GM23338 (cell line): ENCODE measurements around the gene DDA1. TPM values are rescaled to one million over a fixed set of nuclear protein-coding genes. Genes with fewer than 3 reads are reported as not detected.

Source experiments
- ATAC-seq: fragments of 200-7000 bp; cut with Tn5 transposase; 3 replicates; pipeline ENCODE4 v1.9.1; 2020
- DNase-seq: peaks from one replicate; pipeline ENCODE4 v3.0.0-alpha.2; 2015; ENCODE audit warnings: low spot score
- H2AFZ ChIP-seq: fragments of 200-600 bp; sonication (generic); 2 replicates; pipeline ENCODE4 v1.8.0; 2016; ENCODE audit warnings: antibody characterized with exemption, mild to moderate bottlenecking, moderate library complexity
- H3F3A ChIP-seq: fragments of 200-600 bp; sonication (generic); replicated peaks from 2 replicates; pipeline ENCODE4 v1.8.0; 2017; ENCODE audit warnings: antibody characterized with exemption, mixed run types, low read depth
- H3K27ac ChIP-seq: fragments of 200-600 bp; sonication (generic); 2 replicates; pipeline ENCODE4 v1.6.1; 2016; ENCODE audit warnings: low read depth
- H3K27me3 ChIP-seq: fragments of 200-600 bp; sonication (generic); 2 replicates; pipeline ENCODE4 v1.8.0; 2016; ENCODE audit warnings: mild to moderate bottlenecking, mixed run types, moderate library complexity; ENCODE audit not compliant: insufficient read depth
- H3K36me3 ChIP-seq: fragments of 200-600 bp; sonication (generic); 2 replicates; pipeline ENCODE4 v1.8.0; 2016; ENCODE audit warnings: mild to moderate bottlenecking; ENCODE audit not compliant: insufficient read depth
- H3K4me1 ChIP-seq: fragments of 200-600 bp; sonication (generic); 2 replicates; pipeline ENCODE4 v1.8.0; 2016; ENCODE audit warnings: mild to moderate bottlenecking, moderate library complexity; ENCODE audit not compliant: insufficient read depth
- H3K4me2 ChIP-seq: fragments of 200-600 bp; sonication (generic); 2 replicates; pipeline ENCODE4 v1.7.1; 2017; ENCODE audit warnings: mixed run types
- H3K4me3 ChIP-seq: fragments of 200-600 bp; sonication (generic); 2 replicates; pipeline ENCODE4 v1.6.1; 2016; ENCODE audit warnings: mixed run types
- H3K79me2 ChIP-seq: fragments of 200-600 bp; sonication (generic); replicated peaks from 2 replicates; pipeline ENCODE4 v1.8.0; 2017; ENCODE audit warnings: mild to moderate bottlenecking; ENCODE audit not compliant: insufficient read depth
- H3K9me2 ChIP-seq: fragments of 200-600 bp; sonication (generic); 2 replicates; pipeline ENCODE4 v1.8.0; 2017; ENCODE audit not compliant: insufficient read depth
- H4K20me1 ChIP-seq: fragments of 200-600 bp; sonication (generic); replicated peaks from 2 replicates; pipeline ENCODE4 v1.8.0; 2017; ENCODE audit warnings: mild to moderate bottlenecking; ENCODE audit not compliant: insufficient read depth
- H3K27ac Mint-ChIP-seq: 2 replicates; pipeline ENCODE4 v1.8.0; 2020; ENCODE audit warnings: inconsistent platforms, mild to moderate bottlenecking, moderate library complexity, mixed read lengths
- H3K27me3 Mint-ChIP-seq: 3 replicates; pipeline ENCODE4 v1.8.0; 2022; ENCODE audit warnings: low read depth, mild to moderate bottlenecking, moderate library complexity, mixed read lengths, inconsistent platforms; ENCODE audit not compliant: insufficient read depth, poor library complexity
- H3K36me3 Mint-ChIP-seq: 3 replicates; pipeline ENCODE4 v1.8.0; 2021; ENCODE audit warnings: low read depth, mild to moderate bottlenecking, inconsistent platforms, moderate library complexity, mixed read lengths
- H3K4me1 Mint-ChIP-seq: 3 replicates; pipeline ENCODE4 v1.8.0; 2020; ENCODE audit warnings: mild to moderate bottlenecking, inconsistent platforms, mixed read lengths
- H3K4me3 Mint-ChIP-seq: 3 replicates; pipeline ENCODE4 v1.8.0; 2021; ENCODE audit warnings: moderate library complexity, mild to moderate bottlenecking, inconsistent platforms, mixed read lengths
- H3K9me3 Mint-ChIP-seq: 3 replicates; pipeline ENCODE4 v1.8.0; 2020; ENCODE audit warnings: moderate library complexity, mild to moderate bottlenecking, inconsistent platforms, mixed read lengths
- CREB1 ChIP-seq: fragments of 250-450 bp; sonication (Bioruptor Pico); IDR thresholded peaks from 2 replicates; pipeline ENCODE4 v1.5.0; 2020; ENCODE audit warnings: low read depth, mild to moderate bottlenecking, moderate library complexity
- CTCF ChIP-seq, 2 experiments: fragments of 200-600 bp in 1 of 2; sonication (generic) in 1 of 2; conservative IDR thresholded peaks; 2 replicates each; pipeline versions ENCODE4 v1.5.1 to v1.6.1; 2016 to 2017; ENCODE audit warnings: antibody characterized with exemption in 2 of 2, low read depth in 2 of 2, mild to moderate bottlenecking in 2 of 2, moderate library complexity in 1 of 2
- EZH2 ChIP-seq: fragments of 200-600 bp; sonication (generic); IDR thresholded peaks from one replicate; pipeline ENCODE4 v1.8.0; 2017; ENCODE audit warnings: antibody characterized with exemption, mild to moderate bottlenecking, low read depth; ENCODE audit not compliant: unreplicated experiment
- POLR2AphosphoS5 ChIP-seq: IDR thresholded peaks from 2 replicates; pipeline ENCODE4 v1.6.1; 2016; ENCODE audit warnings: antibody characterized with exemption, low read depth
- ZNF331 ChIP-seq: fragments of 250-450 bp; sonication (Bioruptor Pico); IDR thresholded peaks from 2 replicates; pipeline ENCODE4 v1.5.0; 2020; ENCODE audit warnings: low read depth, mild to moderate bottlenecking, moderate library complexity
- ZNF462 ChIP-seq: fragments of 250-450 bp; sonication (Bioruptor Pico); IDR thresholded peaks from 2 replicates; pipeline ENCODE4 v1.5.0; 2020; ENCODE audit warnings: mild to moderate bottlenecking, moderate library complexity
- polyA plus RNA-seq: library from polyadenylated mRNA; unstranded; fragments of >200 nt; fragmentation: Nextera tagmentation; extraction: Ambion mirVana; gene quantifications from 2 replicates; pipeline ENCODE4 v1.2.1, GENCODE V29; 2016
- total RNA-seq: library from RNA; depleted of rRNA; stranded (reverse); fragments of >200 nt; shearing (Covaris generic); gene quantifications from 2 replicates; pipeline ENCODE4 v1.2.3, GENCODE V29; 2014

Gene DDA1
- total and polyA plus RNA-seq, 2 experiments from 2014 or later = 34.6 to 107 TPM

- H3K79me2 ChIP-seq = no peaks in the 10 kb centered on the region
- Mint-ChIP-seq H3K27me3 (peaks cover 20% of the 10 kb centered on the region), H3K4me1 (peaks cover 22% of the 10 kb centered on the region), H3K36me3 (peaks cover 21% of the 10 kb centered on the region), H3K9me3 (peaks cover 2% of the 10 kb centered on the region; the same call in 1 of the 3 replicates), H3K4me3 (peak overlapping the region; percentile 90), H3K27ac (peak overlapping the region; percentile 96)
- H2AFZ ChIP-seq = peak overlapping the region; percentile 63
- ATAC-seq (peak; percentile 72), DNase-seq (peak; percentile 98)
- peak overlapping the region; percentile 89 for H3K27ac ChIP-seq
- H3K4me1 ChIP-seq = peaks cover 20% of the 10 kb centered on the region
- H3K4me2 ChIP-seq = peak overlapping the region; percentile 93
- H3F3A ChIP-seq = peaks cover 26% of the 10 kb centered on the region
- no peaks in the 10 kb centered on the region for H3K9me2 ChIP-seq
- peak overlapping the region; percentile 90 for H3K4me3 ChIP-seq
- no peaks in the 10 kb centered on the region; the same call in 1 of the 2 replicates for H4K20me1 ChIP-seq
- H3K27me3 ChIP-seq = peaks cover 9% of the 10 kb centered on the region; the same call in 1 of the 2 replicates
- H3K36me3 ChIP-seq = no peaks in the 10 kb centered on the region
- TF ChIP-seq CTCF (conservative IDR thresholded peaks at IDR 0.05; ENCODE audit: low read depth in 2 of 2) (peak; percentile 55 to 85), ZNF462 (CRISPR knock-in tag) (no peak), POLR2AphosphoS5 (peak; percentile 84), CREB1 (CRISPR knock-in tag) (peak; percentile 59; the same call in 1 of the 2 replicates), EZH2 (no peak), ZNF331 (CRISPR knock-in tag) (no peak)
Observed at GRCh38 chr19:17327654-17328516, 18.5 kb downstream of the DDA1 start.
